Activated gamma-delta T cell treated with Interleukin-2 at 50 U/mL for 16 hours (primary cell): ENCODE results near the gene UBE2Q1.
A peak's percentile ranks its signal among the peaks of the same experiment; 100 is the strongest.

Experiments used
- DNase-seq: peaks from one replicate; pipeline ENCODE4 v3.0.0-alpha.2; 2020

The UBE2Q1 gene

GRCh38 chr1:154557939-154558719 lies at the start of gene UBE2Q1:
Gene UBE2Q1, minus strand, starts transcription at chr1:154558662. Its CDS starts 109 bp downstream, at chr1:154558553.
- peak; percentile 30 for DNase-seq

- peak; percentile 85 for DNase-seq
Observed at GRCh38 chr1:154607609-154608396, 49.3 kb upstream of the UBE2Q1 start, which contains the start of gene ADAR. Gene ADAR, minus strand, starts transcription at chr1:154608186. Its CDS starts 180 bp downstream, at chr1:154608006.

- DNase-seq: no peak
Observed at GRCh38 chr1:154607106-154607608, 48.7 kb upstream of the UBE2Q1 start.

GRCh38 chr1:154605534-154605933 lies 47.1 kb upstream of the UBE2Q1 start:
- no peak for DNase-seq

- no peak for DNase-seq
Observed at GRCh38 chr1:154603317-154603716, 44.9 kb upstream of the UBE2Q1 start.

- no peak for DNase-seq
Observed at GRCh38 chr1:154599658-154600057, 41.2 kb upstream of the UBE2Q1 start.

- DNase-seq: no peak
Observed at GRCh38 chr1:154598871-154599635, 40.6 kb upstream of the UBE2Q1 start.

- no peak for DNase-seq
Observed at GRCh38 chr1:154595621-154596020, 37.2 kb upstream of the UBE2Q1 start.

GRCh38 chr1:154594811-154595210 lies 36.3 kb upstream of the UBE2Q1 start:
- DNase-seq: no peak

GRCh38 chr1:154593390-154593789 lies 34.9 kb upstream of the UBE2Q1 start:
- DNase-seq: no peak

- no peak for DNase-seq
Observed at GRCh38 chr1:154591206-154591605, 32.7 kb upstream of the UBE2Q1 start.

- DNase-seq: no peak
Observed at GRCh38 chr1:154590756-154591155, 32.3 kb upstream of the UBE2Q1 start.

- no peak for DNase-seq
Observed at GRCh38 chr1:154589780-154590179, 31.3 kb upstream of the UBE2Q1 start.

GRCh38 chr1:154586641-154587040 lies 28.2 kb upstream of the UBE2Q1 start:
- no peak for DNase-seq

- no peak for DNase-seq
Observed at GRCh38 chr1:154586231-154586630, 27.8 kb upstream of the UBE2Q1 start.

GRCh38 chr1:154584267-154584994 lies 26.0 kb upstream of the UBE2Q1 start:
- DNase-seq: no peak

- DNase-seq: no peak
Observed at GRCh38 chr1:154583773-154584172, 25.3 kb upstream of the UBE2Q1 start.

GRCh38 chr1:154582885-154583284 lies 24.4 kb upstream of the UBE2Q1 start:
- no peak for DNase-seq

- no peak for DNase-seq
Observed at GRCh38 chr1:154581766-154582165, 23.3 kb upstream of the UBE2Q1 start.

GRCh38 chr1:154579374-154579773 lies 20.9 kb upstream of the UBE2Q1 start:
- DNase-seq: no peak

- DNase-seq: no peak
Observed at GRCh38 chr1:154578058-154578418, 19.6 kb upstream of the UBE2Q1 start.

- no peak for DNase-seq
Observed at GRCh38 chr1:154577346-154578057, 19.0 kb upstream of the UBE2Q1 start.
